Measurements from ENCODE around the gene AMOTL1. TPM values are rescaled to one million over a fixed set of nuclear protein-coding genes. Genes with fewer than 3 reads are reported as not detected.

Gene AMOTL1
- polyA plus RNA-seq, 1 of the 3 experiments (the other 2 are of a cell fraction) = 10.7 TPM

- TF ChIP-seq REST (IDR thresholded peaks at IDR 0.05; ENCODE audit: low read depth, low read length) (no peak), NFIC (IDR thresholded peaks at IDR 0.05; ENCODE audit: borderline replicate concordance) (no peak), FOXJ3 (CRISPR knock-in tag; IDR thresholded peaks at IDR 0.05) (no peak), PBX3 (IDR thresholded peaks at IDR 0.05) (no peak), POLR2AphosphoS5 (IDR thresholded peaks at IDR 0.05; ENCODE audit: low read depth, low read length) (no peak), YY1 (IDR thresholded peaks at IDR 0.05; ENCODE audit: low read depth) (no peak), RFX5 (IDR thresholded peaks at IDR 0.05; ENCODE audit: low read length) (no peak)
Observed at GRCh38 chr11:94806014-94806413, 37.9 kb downstream of the AMOTL1 start (continued).

- Histone ChIP-seq H3K9ac (no peak overlapping the region), H3K4me1 (ENCODE audit: control insufficient read depth in 1 of 2, insufficient read depth in 2 of 2, low read depth in 1 of 2, low read length in 1 of 2) (peaks cover 0 to 21% of the 10 kb centered on the region in 2 experiments; a peak in 3 of 4 replicates), H3K27ac (ENCODE audit: low read depth in 2 of 2, low read length in 1 of 2) (peak overlapping the region; percentile 59 to 84; a peak in 3 of 4 replicates), H3K27me3 (ENCODE audit: insufficient read depth) (no peaks in the 10 kb centered on the region), H2AFZ (ENCODE audit: low read depth) (no peak overlapping the region), H3K9me2 (no peaks in the 10 kb centered on the region), H3F3A (replicated peaks; ENCODE audit: insufficient read depth) (peaks cover 9% of the 10 kb centered on the region), H3K4me2 (no peak overlapping the region), H4K20me1 (ENCODE audit: insufficient read depth) (peaks cover 8% of the 10 kb centered on the region; the same call in 1 of the 2 replicates), H3K4me3 (ENCODE audit: low read depth in 2 of 2, low read length in 1 of 2) (no peak overlapping the region), H3K79me2 (ENCODE audit: insufficient read depth) (peaks cover 85% of the 10 kb centered on the region), H3K36me3 (replicated peaks in 1 of 2; ENCODE audit: control insufficient read depth in 1 of 2, insufficient read depth in 2 of 2, low read length in 1 of 2) (peaks cover 20 to 34% of the 10 kb centered on the region in 2 experiments), H3K9me3 (no peaks in the 10 kb centered on the region)
- no peak for DNase-seq
- CTCF ChIA-PET = interaction anchor here (1.0 to 1.7 kb wide), 3 partner anchors 20 to 183 kb away, joined by 3 to 5 read pairs (median 4); no protein-coding TSS in a partner anchor
- 94% methylated on average over 4 of the region's 4 CpGs for WGBS (ENCODE audit: low lambda C conversion rate)
- POLR2A ChIA-PET = no interaction called here
- no peak for TF ChIP-seq EZH2phosphoT487 (IDR thresholded peaks at IDR 0.05; ENCODE audit: borderline replicate concordance, low read depth)
- TF ChIP-seq FOXM1 (IDR thresholded peaks at IDR 0.05; ENCODE audit: low read depth) = no peak
- no peak for TF ChIP-seq USF1 (IDR thresholded peaks at IDR 0.05; ENCODE audit: borderline replicate concordance, low read depth)
- TF ChIP-seq CTCF (IDR thresholded peaks at IDR 0.05) = no peak
- no peak for TF ChIP-seq ZBTB33 (IDR thresholded peaks at IDR 0.05; ENCODE audit: borderline replicate concordance, low read depth)
- no peak for TF ChIP-seq EP300 (IDR thresholded peaks at IDR 0.05; ENCODE audit: borderline replicate concordance in 1 of 2, low read depth in 1 of 2, low read length in 1 of 2)
- no peak for TF ChIP-seq MAX (IDR thresholded peaks at IDR 0.05; ENCODE audit: low read depth)
- no peak for TF ChIP-seq USF2 (IDR thresholded peaks at IDR 0.05; ENCODE audit: borderline replicate concordance, low read depth, low read length)
- TF ChIP-seq CHD2 (IDR thresholded peaks at IDR 0.05; ENCODE audit: low read length, partially characterized antibody) = no peak
- TF ChIP-seq TAF1 (IDR thresholded peaks at IDR 0.05; ENCODE audit: borderline replicate concordance, low read depth, low read length) = no peak
- TF ChIP-seq RXRA (IDR thresholded peaks at IDR 0.05; ENCODE audit: borderline replicate concordance, low read depth) = no peak
- no peak for TF ChIP-seq ELF1 (IDR thresholded peaks at IDR 0.05)
- TF ChIP-seq MEF2A (IDR thresholded peaks at IDR 0.05; ENCODE audit: borderline replicate concordance, low read depth) = no peak
- TF ChIP-seq TCF12 (IDR thresholded peaks at IDR 0.05) = no peak
- no peak for TF ChIP-seq FOXJ3 (CRISPR knock-in tag; IDR thresholded peaks at IDR 0.05)
- TF ChIP-seq NRF1 (IDR thresholded peaks at IDR 0.05; ENCODE audit: low read depth, low read length) = no peak
Observed at GRCh38 chr11:94806419-94806818, 38.3 kb downstream of the AMOTL1 start.
